ENCODE measurements around the gene TMEM243.

Gene TMEM243

DNA sequence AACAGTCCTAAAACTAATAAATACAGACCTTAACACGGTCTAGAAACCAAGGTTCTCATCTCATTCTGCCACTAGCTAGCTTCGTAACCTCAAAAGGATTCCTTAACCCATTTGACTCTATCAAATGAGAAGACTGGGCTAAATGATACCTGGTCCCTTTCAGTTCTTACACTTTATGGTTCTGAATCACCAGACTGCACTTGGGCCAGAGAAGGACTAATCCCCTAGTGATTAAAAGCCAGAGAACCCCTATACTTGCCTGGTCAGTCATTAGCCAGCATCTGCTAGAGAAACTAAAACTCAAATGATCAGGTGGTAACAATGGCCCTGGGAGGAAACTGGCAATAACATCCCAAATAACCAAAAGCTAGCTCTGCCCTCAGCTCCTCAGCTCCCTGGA is 16.8 kb downstream of the TMEM243 start:
- in situ Hi-C loops (cut with MboI; ENCODE audit: low pct_unique_long_range_greater_than_20kb, low sequenced_read_pairs, unreplicated experiment): no loop called here
- TF ChIP-seq, protein P1, sequence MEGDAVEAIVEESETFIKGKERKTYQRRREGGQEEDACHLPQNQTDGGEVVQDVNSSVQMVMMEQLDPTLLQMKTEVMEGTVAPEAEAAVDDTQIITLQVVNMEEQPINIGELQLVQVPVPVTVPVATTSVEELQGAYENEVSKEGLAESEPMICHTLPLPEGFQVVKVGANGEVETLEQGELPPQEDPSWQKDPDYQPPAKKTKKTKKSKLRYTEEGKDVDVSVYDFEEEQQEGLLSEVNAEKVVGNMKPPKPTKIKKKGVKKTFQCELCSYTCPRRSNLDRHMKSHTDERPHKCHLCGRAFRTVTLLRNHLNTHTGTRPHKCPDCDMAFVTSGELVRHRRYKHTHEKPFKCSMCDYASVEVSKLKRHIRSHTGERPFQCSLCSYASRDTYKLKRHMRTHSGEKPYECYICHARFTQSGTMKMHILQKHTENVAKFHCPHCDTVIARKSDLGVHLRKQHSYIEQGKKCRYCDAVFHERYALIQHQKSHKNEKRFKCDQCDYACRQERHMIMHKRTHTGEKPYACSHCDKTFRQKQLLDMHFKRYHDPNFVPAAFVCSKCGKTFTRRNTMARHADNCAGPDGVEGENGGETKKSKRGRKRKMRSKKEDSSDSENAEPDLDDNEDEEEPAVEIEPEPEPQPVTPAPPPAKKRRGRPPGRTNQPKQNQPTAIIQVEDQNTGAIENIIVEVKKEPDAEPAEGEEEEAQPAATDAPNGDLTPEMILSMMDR (IDR thresholded peaks at IDR 0.05; ENCODE audit: extremely low read depth, insufficient read depth, missing control alignments): no peak
- no peak for DNase-seq (ENCODE audit: low spot score)

DNA sequence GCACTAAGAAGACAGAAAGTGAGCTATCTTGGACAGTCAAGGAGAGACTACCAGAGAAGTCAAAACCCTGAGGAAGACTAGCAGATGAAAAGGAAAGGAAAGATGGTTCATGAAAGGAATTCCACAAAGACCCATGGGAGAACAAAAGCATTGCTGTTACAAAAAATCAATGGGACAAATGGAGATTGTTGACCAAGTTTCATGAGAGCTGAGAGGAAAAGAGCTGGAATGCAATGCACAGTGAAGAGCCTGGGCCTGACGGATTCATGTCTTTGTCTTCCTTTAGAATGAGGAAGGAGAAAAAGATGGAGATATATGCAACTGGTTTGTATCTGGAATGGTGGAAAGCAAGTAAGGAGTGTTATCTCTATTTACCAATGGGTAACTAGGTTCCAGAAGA is 17.3 kb downstream of the TMEM243 start:
- TF ChIP-seq, protein P1 (IDR thresholded peaks at IDR 0.05; ENCODE audit: extremely low read depth, insufficient read depth, missing control alignments): no peak
- in situ Hi-C loops (cut with MboI; ENCODE audit: low pct_unique_long_range_greater_than_20kb, low sequenced_read_pairs, unreplicated experiment): no loop called here
- DNase-seq (ENCODE audit: low spot score): no peak

DNA sequence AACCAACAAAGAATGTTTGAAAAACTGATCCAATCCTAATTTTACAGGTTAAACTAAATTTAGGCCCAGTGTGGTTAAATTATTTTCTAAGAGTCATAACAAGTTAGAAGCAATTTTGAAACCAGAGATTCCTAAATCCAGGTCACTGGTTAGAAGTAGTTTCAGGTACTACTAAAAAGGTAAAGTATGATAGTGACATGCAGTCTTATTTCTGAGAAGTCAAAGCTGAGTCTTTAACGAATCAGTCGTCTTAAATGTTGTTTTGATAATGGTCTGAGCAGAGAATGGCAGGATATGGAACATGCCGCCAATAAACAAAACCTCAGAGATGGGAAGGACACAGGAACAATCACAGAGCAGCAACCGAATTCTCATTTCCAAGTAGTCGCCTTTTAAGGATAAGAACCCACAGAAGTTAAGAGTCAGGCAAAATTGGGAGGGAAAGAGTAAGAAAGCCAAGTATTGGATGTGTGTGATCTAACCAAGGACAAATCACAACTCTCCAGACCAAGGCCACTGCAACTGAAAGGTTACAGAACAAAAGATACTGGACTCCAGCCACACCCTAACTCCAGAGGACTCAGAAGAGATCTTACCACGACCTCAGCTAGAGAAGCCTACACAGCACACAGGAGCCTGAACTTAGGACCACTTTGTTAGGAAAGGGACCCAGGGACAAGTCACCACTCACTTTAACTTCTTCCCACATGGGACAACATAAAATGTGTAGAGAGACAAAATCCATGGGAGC is 19.7 kb downstream of the TMEM243 start:
- in situ Hi-C loops (cut with MboI; ENCODE audit: low pct_unique_long_range_greater_than_20kb, low sequenced_read_pairs, unreplicated experiment): no loop called here
- no peak for DNase-seq (ENCODE audit: low spot score)
- TF ChIP-seq, protein P1 (IDR thresholded peaks at IDR 0.05; ENCODE audit: extremely low read depth, insufficient read depth, missing control alignments): no peak

DNA sequence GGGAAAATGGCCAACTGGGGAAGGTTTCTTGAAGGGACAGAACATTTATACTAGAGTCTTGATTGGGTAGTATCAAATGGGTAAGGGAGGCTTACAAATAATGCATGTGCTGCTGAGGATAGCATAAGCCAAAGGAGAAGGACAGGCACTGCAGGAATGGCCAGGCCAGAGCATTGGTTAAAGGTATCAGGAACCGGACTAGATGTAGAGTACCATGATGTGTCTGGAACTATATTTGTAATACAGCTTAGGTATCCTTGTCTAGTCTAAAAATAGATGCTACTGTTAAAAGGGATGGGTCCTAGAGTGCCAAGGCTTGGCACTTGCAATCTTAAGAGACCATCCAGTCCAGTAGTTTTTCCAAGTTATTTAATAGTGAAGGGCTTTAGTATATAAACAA is 20.3 kb downstream of the TMEM243 start:
- DNase-seq (ENCODE audit: low spot score): no peak
- in situ Hi-C loops (cut with MboI; ENCODE audit: low pct_unique_long_range_greater_than_20kb, low sequenced_read_pairs, unreplicated experiment): no loop called here
- TF ChIP-seq, protein P1 (IDR thresholded peaks at IDR 0.05; ENCODE audit: extremely low read depth, insufficient read depth, missing control alignments): no peak

DNA sequence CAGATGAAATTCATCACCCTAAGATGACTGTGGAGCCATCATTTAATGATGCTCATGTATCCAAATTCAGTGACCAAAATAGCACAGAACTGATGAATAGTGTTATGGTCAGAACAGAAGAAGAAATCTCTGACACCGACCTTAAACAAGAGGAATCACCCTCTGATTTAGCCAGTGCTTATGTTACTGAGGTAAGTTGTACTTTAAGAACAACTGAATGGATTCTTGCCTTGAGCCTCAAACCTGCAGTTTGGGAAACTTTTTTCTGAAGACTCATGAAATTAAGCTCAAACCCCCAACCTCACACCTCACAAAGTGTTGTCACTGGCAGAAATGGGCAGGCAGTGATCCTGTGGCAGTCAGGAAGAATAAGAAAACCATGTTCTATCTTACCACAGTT is 25.6 kb downstream of the TMEM243 start:
- in situ Hi-C loops (cut with MboI; ENCODE audit: low pct_unique_long_range_greater_than_20kb, low sequenced_read_pairs, unreplicated experiment): no loop called here
- DNase-seq (ENCODE audit: low spot score): no peak
- TF ChIP-seq, protein P1 (IDR thresholded peaks at IDR 0.05; ENCODE audit: extremely low read depth, insufficient read depth, missing control alignments): no peak

DNA sequence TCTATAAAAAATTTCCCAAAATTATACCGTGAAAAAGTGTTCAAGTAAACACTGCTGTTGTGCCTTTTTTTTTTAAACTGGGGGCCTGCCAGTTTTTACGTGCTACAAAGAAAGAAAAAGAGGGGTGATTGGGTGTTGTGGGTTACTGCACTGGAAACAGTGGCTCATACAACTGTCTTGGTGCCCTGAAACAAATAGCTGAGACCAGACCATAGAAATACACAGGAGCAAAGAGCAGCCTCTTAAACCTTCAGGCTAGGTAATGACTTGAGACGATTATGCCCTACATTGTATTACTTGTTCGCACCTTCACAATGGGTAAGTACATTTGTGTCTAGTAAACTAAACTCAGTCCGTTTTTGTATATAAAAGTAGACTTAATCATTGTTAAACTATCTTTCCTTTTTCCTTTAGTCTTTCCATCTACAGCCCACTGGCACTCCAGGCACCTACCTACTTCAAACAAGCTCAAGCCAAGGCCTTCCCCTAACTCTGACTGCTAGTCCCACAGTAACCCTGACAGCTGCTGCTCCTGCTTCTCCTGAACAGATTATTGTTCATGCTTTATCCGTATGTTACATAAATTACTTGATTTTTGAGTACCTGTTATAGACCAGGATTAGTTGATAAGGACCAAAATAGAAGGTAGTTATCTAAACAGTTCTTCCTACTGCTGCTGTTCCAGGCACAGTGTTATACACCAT is 26.6 kb downstream of the TMEM243 start:
- TF ChIP-seq, protein P1 (IDR thresholded peaks at IDR 0.05; ENCODE audit: extremely low read depth, insufficient read depth, missing control alignments): no peak
- in situ Hi-C loops (cut with MboI; ENCODE audit: low pct_unique_long_range_greater_than_20kb, low sequenced_read_pairs, unreplicated experiment): no loop called here
- no peak for DNase-seq (ENCODE audit: low spot score)
